ENCODE measurements around the gene DMD. TPM values are rescaled to one million over a fixed set of nuclear protein-coding genes. Genes with fewer than 3 reads are reported as not detected.

The DMD gene
- total and polyA plus RNA-seq, 2 of the 13 experiments (the other 11 are each of a cell fraction or from before 2014, with no cell fraction given): 17.6 to 25.9 TPM

GRCh38 chrX:31266203-31267076, 1944.9 kb downstream of the DMD start (continued):
- TF ChIP-seq FOXA3 (CRISPR knock-in tag; IDR thresholded peaks at IDR 0.05): no peak
- TF ChIP-seq ARID4A (CRISPR knock-in tag; IDR thresholded peaks at IDR 0.05; ENCODE audit: borderline replicate concordance): peak; percentile 22; the same call in 1 of the 2 replicates
- no peak for TF ChIP-seq IKZF1 (IDR thresholded peaks at IDR 0.05)

GRCh38 chrX:31265383-31265782, 1946.0 kb downstream of the DMD start:
- WGBS (ENCODE audit: low lambda C conversion rate): under 1% methylated on average over 7 of the region's 7 CpGs
- peak overlapping the region; percentile 52; the same call in 1 of the 2 replicates for H3K9ac ChIP-seq (ENCODE audit: insufficient read depth, low read depth, low read length)
- peak overlapping the region; percentile 76 for H3K4me2 ChIP-seq (ENCODE audit: low read depth, low read length)
- H2AFZ ChIP-seq (ENCODE audit: low read length): no peak overlapping the region
- H3K79me2 ChIP-seq (ENCODE audit: insufficient read depth, low read length): peaks cover 48% of the 10 kb centered on the region
- H4K20me1 ChIP-seq (ENCODE audit: insufficient read depth, low read length): peaks cover 3% of the 10 kb centered on the region; the same call in 1 of the 2 replicates
- no peaks in the 10 kb centered on the region for H3K9me3 ChIP-seq (ENCODE audit: low read length)
- intact Hi-C loops (cut with micrococcal nuclease; ENCODE audit: unreplicated experiment) (loop anchor here (1.0 kb wide), 1 partner anchor 44 kb away; no protein-coding TSS in a partner anchor), in situ Hi-C loops (cut with HindIII; ENCODE audit: extremely low pct_ligation_motif_present, low pct_unique_long_range_greater_than_20kb) (no loop called here)
- H3K27ac ChIP-seq (ENCODE audit: extremely low read length, insufficient read depth, low read length): peak overlapping the region; percentile 81
- ATAC-seq (peak; percentile 68), DNase-seq (ENCODE audit: low spot score) (peak; percentile 82), FAIRE-seq (peak; percentile 95)
- POLR2A ChIA-PET: no interaction called here
- H3K27me3 ChIP-seq (ENCODE audit: control insufficient read depth in 1 of 2, insufficient read depth in 2 of 2, low read length in 2 of 2): no peaks in the 10 kb centered on the region
- H3K4me1 ChIP-seq (ENCODE audit: insufficient read depth, low read length): peaks cover 37% of the 10 kb centered on the region
- BruUV-seq (replicated peaks): no TSS peak
- no peaks in the 10 kb centered on the region for H3K36me3 ChIP-seq (replicated peaks in 1 of 2; ENCODE audit: control insufficient read depth in 1 of 2, insufficient read depth in 2 of 2, low read length in 2 of 2)
- peak overlapping the region; percentile 52 to 77 (median 52); a peak in 4 of 6 replicates for H3K4me3 ChIP-seq (replicated peaks in 1 of 3; ENCODE audit: insufficient read depth in 1 of 3, low read depth in 2 of 3, low read length in 3 of 3)
- CTCF ChIA-PET (ENCODE audit: low intra/inter-chr PET ratio, low total read pairs): no interaction called here
- 0 out of 2 replicates have a peak, but pooled peaks have one; percentile 31 for TF ChIP-seq FOSL2 (CRISPR knock-in tag; IDR thresholded peaks at IDR 0.05)
- TF ChIP-seq ZNF704 (CRISPR knock-in tag; IDR thresholded peaks at IDR 0.05; ENCODE audit: borderline replicate concordance): no peak
- peak; percentile 36 for TF ChIP-seq HDAC1 (CRISPR knock-in tag; IDR thresholded peaks at IDR 0.05)
- peak; percentile 41; the same call in 1 of the 2 replicates for TF ChIP-seq RERE (CRISPR knock-in tag; IDR thresholded peaks at IDR 0.05; ENCODE audit: low read depth)

All from HepG2 (cell line).